ENCODE results near the gene HERC5.

HERC5 gene

DNA sequence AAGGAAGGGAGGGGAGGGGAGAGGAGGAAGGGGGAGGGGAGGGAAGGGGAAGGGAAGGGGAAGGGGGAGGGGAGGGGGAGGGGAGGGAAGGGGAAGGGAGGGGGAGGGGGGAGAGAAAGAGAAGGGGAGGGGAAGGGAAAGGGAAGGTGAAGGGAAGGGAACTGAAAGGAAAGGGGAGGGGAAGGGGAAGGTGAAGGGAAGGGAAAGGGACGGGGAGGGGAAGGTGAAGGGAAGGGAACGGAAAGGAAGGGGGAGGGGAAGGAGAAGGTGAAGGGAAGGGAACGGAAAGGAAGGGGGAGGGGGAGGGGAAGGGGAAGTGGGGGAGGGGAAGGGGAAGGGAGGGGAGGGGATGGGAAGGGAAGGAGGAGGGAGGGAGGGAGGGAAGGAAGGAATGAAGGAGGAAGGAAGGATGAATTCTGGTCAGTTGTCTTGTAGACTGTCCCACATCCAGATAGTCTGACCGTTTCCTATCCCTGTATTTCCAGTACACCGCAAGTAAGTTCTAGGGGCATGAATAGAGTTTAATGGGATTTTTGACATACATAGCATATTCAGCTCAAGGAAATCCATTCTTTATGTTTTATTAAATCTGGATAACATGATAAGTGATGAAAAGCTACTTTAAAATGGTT, 20.4 kb downstream of the HERC5 start:
- no peaks in the 10 kb centered on the region for H3K4me1 Mint-ChIP-seq
- DNase-seq (no peak), ATAC-seq (no peak)
- H3K27ac Mint-ChIP-seq = no peak overlapping the region
- no peaks in the 10 kb centered on the region for H3K9me3 Mint-ChIP-seq
- no peaks in the 10 kb centered on the region for H3K27me3 Mint-ChIP-seq
- H3K4me3 Mint-ChIP-seq = no peak overlapping the region

DNA sequence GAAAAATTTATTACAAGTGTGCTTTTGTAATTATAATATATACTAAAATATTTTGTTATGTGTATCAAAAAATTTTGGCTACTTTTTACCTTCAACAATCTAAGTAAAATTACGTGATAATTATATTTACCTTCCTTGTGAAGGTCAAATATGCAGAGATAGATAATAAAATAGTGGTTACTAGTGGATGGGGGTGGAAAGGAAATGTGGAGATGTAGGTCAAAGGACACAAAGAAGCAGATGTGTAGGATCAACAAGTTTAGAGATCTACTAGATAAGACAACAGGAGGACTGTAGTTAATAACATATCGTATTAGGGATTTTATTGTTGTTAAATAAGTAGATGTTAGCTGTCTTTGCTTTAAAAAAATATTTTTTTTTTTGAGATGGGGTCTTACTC, 21.3 kb downstream of the HERC5 start:
- no peak for ATAC-seq
- H3K27me3 Mint-ChIP-seq = no peaks in the 10 kb centered on the region
- H3K4me3 Mint-ChIP-seq = no peak overlapping the region
- H3K4me1 Mint-ChIP-seq = no peaks in the 10 kb centered on the region
- DNase-seq = no peak
- H3K27ac Mint-ChIP-seq = no peak overlapping the region
- H3K9me3 Mint-ChIP-seq = no peaks in the 10 kb centered on the region

DNA sequence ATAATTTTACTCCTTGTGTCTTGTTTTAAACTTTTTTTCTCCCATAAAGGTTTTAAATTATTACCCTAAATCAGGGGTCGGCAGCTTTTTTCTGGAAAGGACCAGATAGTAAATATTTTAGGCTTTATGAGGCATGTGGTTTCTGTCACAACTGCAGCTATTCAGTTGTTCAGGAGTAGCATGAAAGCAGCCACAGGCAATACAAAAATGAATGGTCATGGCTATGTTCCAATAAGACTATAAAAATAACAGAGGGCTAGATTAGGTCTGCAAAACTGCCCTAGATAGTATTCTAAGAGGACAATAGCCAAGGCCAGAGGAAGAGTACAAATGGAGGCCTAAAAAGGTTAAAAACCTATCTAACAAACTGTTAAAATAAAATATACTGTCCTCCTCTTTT, 24.6 kb downstream of the HERC5 start:
- Mint-ChIP-seq H3K9me3 (no peaks in the 10 kb centered on the region), H3K27ac (peak overlapping the region in 1 of 2 donors; percentile 54), H3K4me1 (no peaks in the 10 kb centered on the region), H3K4me3 (no peak overlapping the region), H3K27me3 (no peaks in the 10 kb centered on the region)
- DNase-seq (no peak), ATAC-seq (no peak)

DNA sequence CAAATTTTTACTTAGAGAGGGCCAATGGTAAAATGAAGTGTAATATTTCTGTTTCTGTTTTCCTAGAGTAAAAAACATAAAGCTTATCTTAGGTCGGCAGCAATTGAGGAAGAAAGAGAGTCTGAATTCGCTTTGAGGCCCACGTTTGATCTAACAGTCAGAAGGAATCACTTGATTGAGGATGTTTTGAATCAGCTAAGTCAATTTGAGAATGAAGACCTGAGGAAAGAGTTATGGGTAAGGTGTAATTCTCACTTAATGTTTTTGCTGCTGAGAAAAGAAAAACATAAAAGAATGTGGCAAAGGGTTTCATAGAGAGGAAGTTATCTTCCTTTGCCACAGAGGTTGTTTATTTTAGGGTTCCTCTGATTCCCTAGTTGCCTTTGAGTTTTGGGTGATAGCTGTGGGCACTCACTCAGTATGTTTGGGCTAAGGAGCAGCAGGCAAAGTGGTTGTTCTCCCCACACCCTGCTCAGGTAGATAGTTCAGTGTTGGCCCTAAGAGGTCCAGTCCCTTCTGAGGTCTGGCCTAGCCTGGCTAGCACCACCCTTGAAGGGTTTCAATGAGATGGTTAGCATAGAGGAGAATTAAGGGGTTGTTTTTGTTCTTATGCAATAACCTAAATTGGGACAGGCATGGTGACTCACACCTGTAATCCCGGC, 32.3 kb downstream of the HERC5 start:
- H3K27ac Mint-ChIP-seq = peak overlapping the region in 1 of 2 donors; percentile 49
- H3K27me3 Mint-ChIP-seq = no peaks in the 10 kb centered on the region
- H3K4me3 Mint-ChIP-seq = no peak overlapping the region
- DNase-seq (no peak), ATAC-seq (peak; percentile 59)
- peaks cover 15% of the 10 kb centered on the region for H3K4me1 Mint-ChIP-seq
- H3K9me3 Mint-ChIP-seq = no peaks in the 10 kb centered on the region

DNA sequence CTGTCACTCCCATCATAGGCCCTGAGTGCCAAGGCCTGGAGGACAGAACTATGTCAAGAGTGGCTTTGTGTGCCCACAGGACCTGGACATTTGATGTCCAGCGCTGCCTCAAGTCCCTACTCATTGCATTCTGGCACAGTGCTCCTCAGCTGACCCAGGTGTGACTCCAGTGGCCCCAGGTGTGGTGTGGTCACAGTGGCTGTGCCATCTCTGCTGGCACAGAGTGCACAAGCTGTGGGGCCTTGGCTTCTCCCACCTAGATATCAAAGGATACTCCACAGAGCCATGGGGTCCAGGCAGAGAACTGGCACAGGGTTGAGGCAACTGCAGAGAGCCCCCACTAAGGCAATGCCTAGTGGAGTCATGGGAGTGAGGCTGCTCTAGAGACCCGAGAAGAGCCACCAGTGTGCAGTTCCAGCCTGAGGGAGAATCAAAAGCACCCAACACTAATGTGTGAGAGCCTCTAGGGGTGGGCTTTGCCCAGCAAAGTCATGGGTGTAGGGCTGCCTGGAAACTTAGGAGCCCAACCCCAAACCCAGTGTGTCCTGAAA, 41.0 kb downstream of the HERC5 start:
- Mint-ChIP-seq H3K4me3 (no peak overlapping the region), H3K27ac (no peak overlapping the region), H3K9me3 (no peaks in the 10 kb centered on the region), H3K27me3 (no peaks in the 10 kb centered on the region), H3K4me1 (no peaks in the 10 kb centered on the region)
- DNase-seq (no peak), ATAC-seq (peak; percentile 23)

DNA sequence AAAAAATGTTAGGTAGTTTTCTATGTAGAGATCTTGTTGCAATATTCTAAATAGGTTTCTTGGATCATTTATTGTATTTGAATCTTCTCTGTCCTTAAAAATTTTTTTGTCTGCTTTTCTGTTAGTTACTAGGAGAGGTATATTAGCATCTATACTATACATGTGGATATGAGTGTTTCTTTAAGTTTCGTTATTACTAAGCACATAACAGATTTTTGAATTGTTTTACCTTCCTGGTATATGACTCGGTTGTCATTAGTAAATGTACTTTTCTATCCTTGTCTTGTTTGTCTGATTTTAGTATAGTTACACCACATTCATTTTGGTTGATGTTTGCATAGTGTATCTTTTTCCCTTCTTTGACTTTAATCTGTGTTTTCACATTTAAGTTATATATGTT, 46.4 kb downstream of the HERC5 start:
- Mint-ChIP-seq H3K4me3 (no peak overlapping the region), H3K9me3 (no peaks in the 10 kb centered on the region), H3K27ac (no peak overlapping the region), H3K4me1 (peaks cover 5% of the 10 kb centered on the region), H3K27me3 (no peaks in the 10 kb centered on the region)
- no peak for DNase-seq
- ATAC-seq = peak; percentile 46

DNA sequence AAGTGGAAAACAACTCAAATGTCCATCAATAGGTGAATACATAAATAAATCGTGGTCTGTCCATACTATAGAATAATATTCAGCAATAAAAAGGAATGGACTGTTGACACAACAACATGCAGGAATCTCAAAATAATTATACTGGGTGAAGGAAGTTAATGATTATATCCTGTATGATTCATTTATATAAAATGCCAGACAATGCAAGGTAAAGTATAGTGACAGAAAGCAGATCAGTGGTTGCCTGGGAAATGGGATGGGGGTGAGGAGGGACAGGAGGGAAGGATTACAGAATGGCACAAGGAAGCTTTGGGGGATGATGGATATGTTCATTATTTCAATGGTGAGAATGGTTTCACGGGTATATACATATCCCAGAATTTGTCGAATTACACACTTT, 54.3 kb downstream of the HERC5 start:
- H3K27me3 Mint-ChIP-seq = no peaks in the 10 kb centered on the region
- ATAC-seq (no peak), DNase-seq (no peak)
- H3K27ac Mint-ChIP-seq = no peak overlapping the region
- H3K9me3 Mint-ChIP-seq = no peaks in the 10 kb centered on the region
- no peaks in the 10 kb centered on the region for H3K4me1 Mint-ChIP-seq
- no peak overlapping the region for H3K4me3 Mint-ChIP-seq

DNA sequence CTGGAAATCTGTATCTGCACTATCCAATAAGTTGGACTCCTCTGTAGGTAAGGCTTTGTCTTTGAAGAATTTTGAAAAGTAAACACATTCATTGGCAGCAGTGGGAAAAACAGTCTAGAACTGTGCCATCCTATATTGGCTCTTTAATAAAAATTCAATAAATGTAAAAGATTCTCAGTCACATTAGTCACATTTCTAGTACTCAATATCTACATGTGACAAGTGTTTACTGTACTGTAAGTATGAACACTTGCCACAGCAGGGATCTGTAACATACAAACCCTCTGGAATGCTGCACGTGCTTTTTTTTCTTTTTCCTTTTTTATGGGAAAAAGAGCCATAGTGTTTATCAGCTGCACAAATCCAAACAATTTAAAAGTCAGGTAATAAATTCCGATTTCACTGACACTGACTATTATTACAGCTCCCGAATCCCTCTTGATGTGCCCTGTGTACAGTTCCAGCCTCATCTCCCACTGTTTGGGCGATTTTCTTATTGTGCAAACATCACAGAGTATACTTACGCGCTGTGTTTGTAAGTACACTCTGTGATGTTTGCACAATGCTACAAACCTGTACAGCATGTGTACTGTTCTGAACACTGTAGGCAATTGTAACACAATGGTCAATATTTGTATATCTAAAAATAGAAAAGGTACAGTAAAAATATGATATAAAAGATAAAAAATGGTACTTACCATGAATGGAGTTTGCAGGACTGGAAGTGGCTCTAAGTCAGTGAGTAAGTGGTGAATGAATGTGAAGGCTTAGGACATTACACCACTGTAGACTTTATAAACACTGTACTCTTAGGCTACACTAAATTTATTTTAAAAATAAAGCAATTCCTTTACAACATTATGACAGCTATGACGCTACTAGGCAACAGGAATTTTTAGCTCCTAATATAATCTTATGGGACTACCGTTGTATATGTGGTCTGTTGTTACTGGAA, 57.9 kb downstream of the HERC5 start:
- no peaks in the 10 kb centered on the region for H3K9me3 Mint-ChIP-seq
- H3K27ac Mint-ChIP-seq = no peak overlapping the region
- ATAC-seq = no peak
- no peak for DNase-seq
- no peak overlapping the region for H3K4me3 Mint-ChIP-seq
- H3K27me3 Mint-ChIP-seq = no peaks in the 10 kb centered on the region
- H3K4me1 Mint-ChIP-seq = no peaks in the 10 kb centered on the region

DNA sequence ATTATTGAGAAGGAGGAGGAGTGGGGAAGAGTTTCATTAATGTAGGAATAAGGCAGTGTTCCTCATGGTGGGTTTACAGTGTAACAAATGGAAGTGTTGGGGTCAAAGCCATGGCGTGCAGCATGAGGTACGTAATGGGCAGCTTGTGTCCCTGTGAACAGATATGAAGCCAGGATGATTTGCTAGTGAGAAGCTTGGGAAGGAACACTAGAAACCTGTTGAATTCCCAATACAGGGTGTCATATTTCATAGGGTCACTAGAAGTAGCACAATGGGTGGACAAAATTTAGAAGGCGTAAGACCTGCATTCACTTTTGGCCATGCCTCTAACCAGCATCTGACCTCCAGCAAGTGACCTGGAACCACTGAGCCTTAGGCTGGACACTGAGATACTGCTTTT, 59.8 kb downstream of the HERC5 start:
- DNase-seq (no peak), ATAC-seq (no peak)
- Mint-ChIP-seq H3K27me3 (no peaks in the 10 kb centered on the region), H3K4me3 (no peak overlapping the region), H3K27ac (no peak overlapping the region), H3K9me3 (no peaks in the 10 kb centered on the region), H3K4me1 (peaks cover 10% of the 10 kb centered on the region)

DNA sequence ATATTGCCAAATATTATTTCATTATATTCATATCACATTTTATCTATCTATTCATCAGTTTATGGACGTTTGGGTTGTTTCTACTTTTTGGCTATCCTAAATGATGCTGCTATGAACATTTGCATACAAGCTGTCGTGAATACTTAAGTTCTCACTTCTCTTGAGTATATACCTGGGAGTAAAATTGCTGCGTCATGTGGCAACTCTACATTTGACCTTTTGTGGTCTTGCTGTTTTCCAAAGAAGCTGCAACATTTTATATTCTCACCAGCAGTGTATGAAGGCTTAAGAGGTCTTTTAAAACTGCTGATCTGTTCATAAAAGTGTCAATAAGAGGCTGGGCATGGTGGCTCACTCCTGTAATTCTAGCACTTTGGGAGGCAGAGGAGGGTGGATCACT, 60.9 kb downstream of the HERC5 start:
- no peak for ATAC-seq
- Mint-ChIP-seq H3K27me3 (no peaks in the 10 kb centered on the region), H3K27ac (no peak overlapping the region)

DNA sequence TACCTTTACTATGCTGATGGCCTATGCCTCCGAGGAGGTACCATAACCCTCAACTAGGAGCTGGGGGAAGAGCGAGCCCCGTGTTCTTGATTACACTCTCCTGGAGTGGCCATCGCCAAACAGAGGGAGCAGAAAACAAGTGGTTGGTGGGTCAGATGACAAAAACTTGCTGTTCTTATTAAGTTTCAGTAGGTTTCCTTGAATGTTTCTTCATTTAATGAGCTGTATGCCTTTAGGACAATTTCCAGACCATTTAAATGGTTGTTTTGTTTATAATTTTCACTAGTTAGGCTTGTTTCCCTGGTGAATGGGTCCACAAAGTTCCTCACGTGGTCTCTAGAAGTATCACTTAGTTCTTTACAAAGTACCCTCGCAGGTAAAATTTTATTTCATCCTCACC, 62.0 kb downstream of the HERC5 start:
- Mint-ChIP-seq H3K27me3 (no peaks in the 10 kb centered on the region), H3K4me1 (peaks cover 20% of the 10 kb centered on the region), H3K9me3 (no peaks in the 10 kb centered on the region), H3K27ac (no peak overlapping the region), H3K4me3 (no peak overlapping the region)
- DNase-seq (no peak), ATAC-seq (no peak)

More for the DNA sequence above, 60.9 kb downstream of the HERC5 start:
- peaks cover 20% of the 10 kb centered on the region for H3K4me1 Mint-ChIP-seq
- H3K4me3 Mint-ChIP-seq = no peak overlapping the region
- no peaks in the 10 kb centered on the region for H3K9me3 Mint-ChIP-seq
- DNase-seq = no peak

DNA sequence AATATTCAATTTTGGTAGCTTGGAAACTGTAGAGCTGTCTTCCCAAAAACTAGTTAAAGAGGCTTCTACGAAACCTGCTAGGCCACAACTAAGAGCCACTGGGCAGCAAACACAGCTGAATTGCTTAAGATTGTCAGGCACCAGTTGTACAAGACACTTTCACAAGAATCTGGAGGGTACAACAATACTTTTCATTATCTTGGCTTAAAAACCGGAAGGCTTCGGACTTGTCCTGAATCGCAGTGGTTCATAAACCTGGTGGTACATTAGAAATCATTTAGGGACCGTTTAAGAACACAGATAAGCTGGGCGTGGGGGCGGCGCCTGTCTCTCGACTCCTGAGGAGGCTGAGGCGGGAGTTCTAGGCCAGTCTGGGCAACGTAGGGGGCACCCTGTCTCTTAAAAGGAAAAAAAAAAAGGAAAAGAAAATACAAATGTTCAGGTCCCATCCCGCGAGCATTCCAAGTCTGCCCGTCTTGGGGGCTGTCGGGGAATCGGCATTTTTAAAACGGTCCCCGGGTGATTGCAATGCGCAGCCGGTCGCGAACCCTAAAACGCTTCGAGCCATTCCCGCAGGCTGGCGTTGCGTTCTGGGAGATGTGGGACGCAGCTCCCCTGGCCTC, 65.9 kb downstream of the HERC5 start:
- H3K4me3 Mint-ChIP-seq = peak overlapping the region; percentile 90 to 99
- DNase-seq (peak; percentile 25 to 33), ATAC-seq (peak; percentile 52)
- H3K4me1 Mint-ChIP-seq = peaks cover 45% of the 10 kb centered on the region
- H3K9me3 Mint-ChIP-seq = no peaks in the 10 kb centered on the region
- peak overlapping the region; percentile 94 to 98 for H3K27ac Mint-ChIP-seq
- H3K27me3 Mint-ChIP-seq = no peaks in the 10 kb centered on the region

DNA sequence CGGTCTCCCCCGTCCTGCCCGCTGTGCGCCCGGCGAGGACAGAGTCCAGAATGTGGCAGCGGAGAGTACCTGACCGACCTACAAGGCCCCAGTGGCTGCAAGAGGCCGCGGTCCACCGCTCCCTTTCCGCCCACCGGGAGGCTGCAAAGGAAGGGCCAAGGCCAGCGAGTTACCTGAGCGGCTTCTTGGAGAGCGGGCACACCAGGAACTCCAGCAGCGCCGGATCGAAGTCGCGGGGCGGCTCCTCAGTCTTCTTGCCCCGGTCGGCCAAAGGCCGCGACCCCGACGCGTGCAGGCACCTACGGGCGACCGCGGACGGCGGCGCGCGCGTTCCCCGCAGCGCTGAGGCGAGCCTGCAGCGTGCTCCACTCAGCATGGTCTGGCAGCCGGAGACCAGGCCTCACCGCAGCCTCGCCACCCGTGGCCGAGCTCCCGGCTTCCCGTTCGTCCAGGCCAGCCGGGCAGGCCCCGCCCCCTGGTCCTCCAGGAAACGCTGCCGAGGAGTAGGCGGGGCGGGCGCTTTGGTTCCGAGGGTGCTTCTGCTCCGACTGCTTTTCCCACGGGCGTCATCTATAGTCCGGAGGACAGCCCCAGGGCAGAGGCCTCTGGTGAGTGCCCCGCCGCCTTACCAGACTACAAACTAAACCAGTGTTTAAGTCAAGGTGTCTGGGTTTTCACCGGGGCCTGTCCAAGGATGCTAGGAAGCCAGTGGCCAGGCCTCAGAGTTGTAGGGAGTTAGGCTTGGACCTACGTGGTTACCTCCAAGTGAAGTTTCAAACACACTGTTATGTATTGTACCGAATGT, 66.6 kb downstream of the HERC5 start, which contains the start of gene PYURF:
Gene PYURF, minus strand, starts transcription at position 452 of the 805 bp plus-strand sequence. Its CDS starts 76 bp downstream, at position 376.
- Mint-ChIP-seq H3K4me1 (peaks cover 49% of the 10 kb centered on the region), H3K4me3 (peak within 1 kb of the TSS; percentile 90 to 99)
- peak; percentile 87 for ATAC-seq

DNA sequence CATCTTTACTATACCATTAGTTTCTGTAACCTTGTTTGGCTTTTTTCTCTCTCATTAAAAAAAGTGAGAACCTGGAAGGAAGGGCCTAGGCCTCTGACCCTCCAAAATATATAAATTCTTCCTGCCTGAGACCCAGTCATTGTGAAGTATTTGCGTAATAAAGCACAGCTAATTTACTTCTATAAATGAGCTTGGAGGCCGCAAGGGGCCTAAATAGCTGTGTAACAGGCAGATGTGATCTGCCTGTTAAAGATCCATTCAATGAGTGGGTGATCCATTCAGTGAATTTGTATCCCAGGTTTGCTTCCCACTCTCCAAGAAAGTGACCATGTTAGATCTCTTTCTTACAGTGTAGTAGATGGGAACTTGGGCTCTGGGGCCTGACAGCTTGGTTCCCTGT, 67.3 kb downstream of the HERC5 start:
- ATAC-seq (no peak), DNase-seq (no peak)
- peaks cover 49% of the 10 kb centered on the region for H3K4me1 Mint-ChIP-seq
- H3K27me3 Mint-ChIP-seq = no peaks in the 10 kb centered on the region
- H3K9me3 Mint-ChIP-seq = no peaks in the 10 kb centered on the region
- H3K27ac Mint-ChIP-seq = peak overlapping the region; percentile 94
- H3K4me3 Mint-ChIP-seq = peak overlapping the region; percentile 90 to 99

More for the DNA sequence above, 66.6 kb downstream of the HERC5 start, which contains the start of gene PYURF:
- DNase-seq = peak; percentile 63 to 83
- no peaks in the 10 kb centered on the region for H3K9me3 Mint-ChIP-seq
- H3K27me3 Mint-ChIP-seq = no peaks in the 10 kb centered on the region
- H3K27ac Mint-ChIP-seq = peak within 1 kb of the TSS; percentile 94 to 98

All from stimulated activated naive CD8-positive, alpha-beta T cell treated with anti-CD3 and anti-CD28 coated beads, Interleukin-15, amount 100 ng/mL, for 72 hours (primary cell).